PC-9 (cell line): ENCODE measurements around the gene ART4. TPM values are rescaled to one million over a fixed set of nuclear protein-coding genes. Genes with fewer than 3 reads are reported as not detected.

Experiments used
- BruUV-seq: library from RNA; stranded (reverse); fragments of 400-500 nt; replicated peaks from 2 replicates; lab custom pipeline; 2021; lab: Mats Ljungman, UMichigan
- CTCF ChIA-PET: fragments of 300-600 bp; sonication (Branson Sonifier 250); formaldehyde crosslinking; loops from one replicate; lab custom pipeline; 2022; ENCODE audit warnings: antibody characterized with exemption; lab: Charles Lee
- POLR2A ChIA-PET: fragments of 300-600 bp; sonication (Branson Sonifier 250); formaldehyde crosslinking; loops from one replicate; lab custom pipeline; 2022; ENCODE audit warnings: antibody characterized with exemption; ENCODE audit not compliant: unreplicated experiment; lab: Charles Lee
- DNase-seq, 2 experiments: peaks; one replicate each; pipeline versions ENCODE4 v3.0.0 to v3.0.0-alpha.2; 2015 to 2022; ENCODE audit warnings: mixed read lengths in 1 of 2
- H2AFZ ChIP-seq: fragments of 200-600 bp; sonication (generic); 2 replicates; pipeline ENCODE4 v1.8.1; 2017; ENCODE audit warnings: antibody characterized with exemption
- H3F3A ChIP-seq: fragments of 200-600 bp; sonication (generic); 2 replicates; pipeline ENCODE4 v1.8.1; 2017; ENCODE audit warnings: antibody characterized with exemption, mild to moderate bottlenecking, low read depth; ENCODE audit not compliant: insufficient read depth
- H3K27ac ChIP-seq: fragments of 200-600 bp; sonication (generic); 2 replicates; pipeline ENCODE4 v1.6.1; 2016; ENCODE audit warnings: mixed run types
- H3K27me3 ChIP-seq: fragments of 200-600 bp; sonication (generic); 2 replicates; pipeline ENCODE4 v1.6.1; 2016; ENCODE audit warnings: low read depth, mixed run types; ENCODE audit not compliant: insufficient read depth
- H3K36me3 ChIP-seq: fragments of 200-600 bp; sonication (generic); 2 replicates; pipeline ENCODE4 v1.6.1; 2016; ENCODE audit warnings: low read depth, mixed run types
- H3K4me1 ChIP-seq: fragments of 200-600 bp; sonication (generic); replicated peaks from 2 replicates; pipeline ENCODE4 v1.6.1; 2016; ENCODE audit warnings: mixed run types; ENCODE audit not compliant: insufficient read depth
- H3K4me2 ChIP-seq: fragments of 200-600 bp; sonication (generic); 2 replicates; pipeline ENCODE4 v1.6.1; 2017; ENCODE audit warnings: mixed run types
- H3K4me3 ChIP-seq: fragments of 200-600 bp; sonication (generic); 2 replicates; pipeline ENCODE4 v1.6.1; 2016; ENCODE audit warnings: mixed run types
- H3K79me2 ChIP-seq: fragments of 200-600 bp; sonication (generic); 2 replicates; pipeline ENCODE4 v1.6.1; 2017; ENCODE audit warnings: low read depth, mixed run types
- H3K9me2 ChIP-seq: fragments of 200-600 bp; sonication (generic); 2 replicates; pipeline ENCODE4 v1.8.1; 2017; ENCODE audit warnings: mild to moderate bottlenecking; ENCODE audit not compliant: insufficient read depth
- H3K9me3 ChIP-seq: fragments of 200-600 bp; sonication (generic); 2 replicates; pipeline ENCODE4 v1.8.1; 2016; ENCODE audit warnings: low read depth; ENCODE audit not compliant: insufficient read depth
- H4K20me1 ChIP-seq: fragments of 200-600 bp; sonication (generic); 2 replicates; pipeline ENCODE4 v1.8.1; 2017; ENCODE audit not compliant: insufficient read depth
- EZH2 ChIP-seq: fragments of 200-600 bp; sonication (generic); IDR thresholded peaks from 2 replicates; pipeline ENCODE4 v1.8.0; 2017; ENCODE audit warnings: antibody characterized with exemption, low read depth
- intact Hi-C: fragments of 100-400 bp; cut with micrococcal nuclease; formaldehyde crosslinking; loops from one replicate; pipeline ENCODE4 v1.10.0; 2022; ENCODE audit not compliant: unreplicated experiment
- total RNA-seq: library from RNA; stranded (reverse); gene quantifications from 2 replicates; pipeline ENCODE4 v1.2.3, GENCODE V29; 2021
- TF ChIP-seq, protein P1 (sequence below): fragments of 200-600 bp; sonication (generic); conservative IDR thresholded peaks from 2 replicates; pipeline ENCODE4 v1.6.1; 2017; ENCODE audit warnings: mixed run types, antibody characterized with exemption, mild to moderate bottlenecking, moderate library complexity

Gene ART4
- total RNA-seq, 1 experiment from 2014 or later, result not detected

- Histone ChIP-seq H4K20me1 (no peaks in the 10 kb centered on the region), H3F3A (peaks cover 27% of the 10 kb centered on the region), H3K79me2 (peaks cover 4% of the 10 kb centered on the region; the same call in 1 of the 2 replicates), H3K27ac (no peak overlapping the region), H3K4me1 (peaks cover 21% of the 10 kb centered on the region), H3K36me3 (no peaks in the 10 kb centered on the region), H3K9me2 (no peaks in the 10 kb centered on the region), H3K4me3 (no peak overlapping the region), H2AFZ (no peak overlapping the region), H3K4me2 (no peak overlapping the region), H3K9me3 (no peaks in the 10 kb centered on the region), H3K27me3 (no peaks in the 10 kb centered on the region)
- BruUV-seq, result no TSS peak
- ChIA-PET POLR2A (interaction anchor here (0.6 kb wide), 1 partner anchor 104 kb away, joined by 6 read pairs; no protein-coding TSS in a partner anchor), CTCF (no interaction called here)
- no peak for TF ChIP-seq EZH2
- TF ChIP-seq, protein P1, sequence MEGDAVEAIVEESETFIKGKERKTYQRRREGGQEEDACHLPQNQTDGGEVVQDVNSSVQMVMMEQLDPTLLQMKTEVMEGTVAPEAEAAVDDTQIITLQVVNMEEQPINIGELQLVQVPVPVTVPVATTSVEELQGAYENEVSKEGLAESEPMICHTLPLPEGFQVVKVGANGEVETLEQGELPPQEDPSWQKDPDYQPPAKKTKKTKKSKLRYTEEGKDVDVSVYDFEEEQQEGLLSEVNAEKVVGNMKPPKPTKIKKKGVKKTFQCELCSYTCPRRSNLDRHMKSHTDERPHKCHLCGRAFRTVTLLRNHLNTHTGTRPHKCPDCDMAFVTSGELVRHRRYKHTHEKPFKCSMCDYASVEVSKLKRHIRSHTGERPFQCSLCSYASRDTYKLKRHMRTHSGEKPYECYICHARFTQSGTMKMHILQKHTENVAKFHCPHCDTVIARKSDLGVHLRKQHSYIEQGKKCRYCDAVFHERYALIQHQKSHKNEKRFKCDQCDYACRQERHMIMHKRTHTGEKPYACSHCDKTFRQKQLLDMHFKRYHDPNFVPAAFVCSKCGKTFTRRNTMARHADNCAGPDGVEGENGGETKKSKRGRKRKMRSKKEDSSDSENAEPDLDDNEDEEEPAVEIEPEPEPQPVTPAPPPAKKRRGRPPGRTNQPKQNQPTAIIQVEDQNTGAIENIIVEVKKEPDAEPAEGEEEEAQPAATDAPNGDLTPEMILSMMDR, result no peak
- intact Hi-C loops, result no loop called here
- no peak for DNase-seq
Observed at GRCh38 chr12:14781563-14781962, 61.8 kb downstream of the ART4 start.

DNA sequence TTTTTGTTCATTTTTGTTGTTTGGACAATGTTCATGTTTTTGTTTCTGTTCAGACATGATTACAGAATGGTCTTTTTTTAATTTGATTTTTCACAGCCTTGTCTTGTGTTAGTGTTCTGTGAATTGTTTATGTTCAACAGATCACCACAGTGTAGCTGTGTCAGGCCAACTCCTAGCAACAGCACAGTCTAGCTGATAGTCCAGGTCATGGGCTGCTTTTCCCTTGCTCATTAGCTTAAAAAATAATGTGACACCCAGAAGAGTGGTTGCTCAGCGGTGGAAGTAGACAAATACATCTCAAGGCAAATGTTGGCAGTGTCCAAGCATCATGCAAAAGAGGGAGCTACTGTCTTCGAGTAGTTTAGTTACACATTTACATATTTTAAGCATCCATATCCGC, 62.5 kb downstream of the ART4 start:
- TF ChIP-seq, protein P1, result no peak
- no peak for TF ChIP-seq EZH2
- Histone ChIP-seq H4K20me1 (no peaks in the 10 kb centered on the region), H3K4me2 (no peak overlapping the region), H3K27ac (no peak overlapping the region), H3K79me2 (peaks cover 11% of the 10 kb centered on the region), H3K27me3 (no peaks in the 10 kb centered on the region), H3K9me2 (no peaks in the 10 kb centered on the region), H3K4me3 (no peak overlapping the region), H3F3A (peaks cover 28% of the 10 kb centered on the region), H2AFZ (no peak overlapping the region), H3K36me3 (no peaks in the 10 kb centered on the region), H3K4me1 (peaks cover 28% of the 10 kb centered on the region), H3K9me3 (no peaks in the 10 kb centered on the region)
- DNase-seq, result no peak
- BruUV-seq, result no TSS peak
- CTCF ChIA-PET, result no interaction called here
- POLR2A ChIA-PET, result no interaction called here
- intact Hi-C loops, result no loop called here

- Histone ChIP-seq H3K4me1 (peaks cover 32% of the 10 kb centered on the region), H4K20me1 (no peaks in the 10 kb centered on the region), H3K79me2 (peaks cover 21% of the 10 kb centered on the region), H3K4me2 (no peak overlapping the region), H3K4me3 (no peak overlapping the region), H3F3A (peaks cover 37% of the 10 kb centered on the region), H3K9me3 (no peaks in the 10 kb centered on the region), H3K9me2 (no peaks in the 10 kb centered on the region), H3K27ac (no peak overlapping the region), H3K27me3 (no peaks in the 10 kb centered on the region), H2AFZ (no peak overlapping the region), H3K36me3 (no peaks in the 10 kb centered on the region)
- ChIA-PET CTCF (no interaction called here), POLR2A (no interaction called here)
- DNase-seq, result no peak
- TF ChIP-seq, protein P1, result no peak
- TF ChIP-seq EZH2, result no peak
- no TSS peak for BruUV-seq
- intact Hi-C loops, result loop anchor here (10.0 kb wide), 1 partner anchor 1105 kb away; the partner anchor contains the start of gene STRAP
Observed at GRCh38 chr12:14779834-14780233, 63.5 kb downstream of the ART4 start.
